NCI-H345 treated with DMSO at 0.1 percent for 48 hours (cell line): ENCODE results near the gene NUP62.
"Not testable (repeated sequence)": the region's sequence is repeated elsewhere in the genome, so short reads cannot be mapped to it uniquely, and the experiment has no call there.

Experiments used
- DNase-seq: peaks from one replicate; lab custom pipeline; 2025; ENCODE audit not compliant: unreplicated experiment; lab: John Stamatoyannopoulos, UW

Gene NUP62

DNA sequence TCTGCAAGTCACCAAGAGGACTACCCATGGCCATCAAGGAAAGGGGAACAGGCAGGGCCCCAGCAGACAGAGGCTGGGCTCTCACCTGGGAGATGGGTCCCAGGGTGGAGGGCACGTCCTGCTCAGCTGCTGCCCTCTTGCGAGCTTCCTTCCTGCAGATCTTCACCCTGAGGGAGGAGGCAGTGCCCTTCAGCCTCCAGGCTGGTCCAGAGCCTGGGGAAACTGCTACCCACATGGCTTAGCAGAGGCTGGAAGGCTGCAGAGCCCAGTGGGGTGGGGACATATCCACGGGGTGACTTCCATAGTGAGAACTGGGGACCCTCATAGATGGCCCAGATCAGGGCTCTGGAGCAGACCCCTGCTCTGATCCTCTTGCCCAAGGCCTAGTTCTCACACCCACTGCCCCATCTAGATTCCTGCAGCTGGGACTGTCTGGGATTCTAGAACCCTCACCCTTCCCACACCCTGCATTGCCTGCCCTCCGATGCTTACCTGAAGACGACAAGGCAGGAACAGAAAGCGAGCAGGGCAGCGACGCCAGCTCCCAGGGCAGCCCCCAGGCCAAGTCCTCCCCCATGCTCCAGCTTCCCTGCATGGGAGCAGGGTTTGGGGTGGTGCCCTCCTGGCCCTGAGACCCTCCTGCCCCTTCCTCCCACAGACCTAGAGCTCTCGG, 22.6 kb upstream of the NUP62 start:
- DNase-seq, result no peak

GRCh38 chr19:49950956-49951526, 21.7 kb upstream of the NUP62 start:
- DNase-seq, result no peak

- DNase-seq, result no peak
These were observed 21.3 kb upstream of the NUP62 start for GRCh38 chr19:49950590-49950948.

GRCh38 chr19:49949742-49950589, 20.7 kb upstream of the NUP62 start:
- DNase-seq, result no peak

- DNase-seq, result no peak
These were observed 17.1 kb upstream of the NUP62 start for GRCh38 chr19:49946415-49946814.

- not testable (repeated sequence) for DNase-seq
These were observed 15.3 kb upstream of the NUP62 start for GRCh38 chr19:49944567-49944966.

- no peak for DNase-seq
These were observed 11.1 kb upstream of the NUP62 start for GRCh38 chr19:49940482-49940791.

GRCh38 chr19:49939721-49940481, 10.6 kb upstream of the NUP62 start:
- no peak for DNase-seq

GRCh38 chr19:49938662-49939061, 9.4 kb upstream of the NUP62 start:
- no peak for DNase-seq

DNA sequence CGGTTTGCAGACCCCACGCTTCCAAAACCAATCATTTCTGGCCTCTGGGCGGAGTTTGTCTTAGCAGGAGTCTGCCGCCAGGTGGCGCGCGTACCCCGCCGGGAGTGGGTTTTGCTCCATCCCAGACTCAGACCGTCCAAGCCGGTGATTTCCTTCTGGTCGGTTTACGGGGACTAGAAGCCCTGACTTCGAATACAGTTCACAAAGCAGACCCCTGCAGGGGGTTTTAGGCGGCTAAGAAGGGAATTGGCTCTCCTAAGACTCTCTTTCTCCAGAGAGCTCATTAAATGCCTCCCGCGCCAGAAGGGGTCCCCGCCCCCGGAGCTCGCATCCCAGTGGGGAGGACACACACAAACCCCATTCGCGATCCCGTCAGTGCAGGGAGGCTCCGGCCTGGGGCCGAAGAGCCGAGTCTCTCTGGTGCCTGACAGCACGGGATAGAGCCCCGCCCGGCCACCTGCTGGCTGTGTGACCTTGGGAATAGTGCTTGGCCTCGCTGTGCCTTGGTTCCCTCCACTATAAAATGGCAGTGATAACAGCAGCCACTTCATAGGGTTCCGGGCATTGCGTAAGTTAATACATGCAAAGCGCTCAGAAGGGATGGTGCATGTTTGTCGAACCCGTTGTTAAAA, 8.6 kb upstream of the NUP62 start:
- DNase-seq, result peak; percentile 28

DNA sequence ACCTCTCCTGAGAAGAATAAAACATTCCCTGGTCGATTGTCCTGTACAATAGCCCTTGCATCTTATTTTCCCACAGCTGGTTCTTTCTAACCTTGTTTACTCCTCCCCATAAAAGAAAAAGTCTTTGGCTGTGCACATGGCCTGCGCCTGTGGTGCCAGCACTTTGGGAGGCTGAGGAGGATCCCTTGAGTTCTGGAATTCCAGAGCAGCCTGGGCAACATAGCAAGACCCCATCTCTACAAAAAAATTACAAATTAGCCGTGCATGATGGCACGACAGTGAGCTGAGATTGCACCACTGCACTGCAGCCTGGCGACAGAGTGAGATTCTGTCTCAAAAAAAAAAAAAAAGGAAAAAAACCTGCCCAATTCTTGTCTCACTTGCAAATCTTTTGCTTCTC, 7.2 kb upstream of the NUP62 start:
- no peak for DNase-seq

- no peak for DNase-seq
These were observed 4.3 kb upstream of the NUP62 start for GRCh38 chr19:49933643-49934042.

- DNase-seq, result no peak
These were observed 3.4 kb upstream of the NUP62 start for GRCh38 chr19:49932731-49933131.

GRCh38 chr19:49932041-49932451, 2.7 kb upstream of the NUP62 start:
- no peak for DNase-seq

DNA sequence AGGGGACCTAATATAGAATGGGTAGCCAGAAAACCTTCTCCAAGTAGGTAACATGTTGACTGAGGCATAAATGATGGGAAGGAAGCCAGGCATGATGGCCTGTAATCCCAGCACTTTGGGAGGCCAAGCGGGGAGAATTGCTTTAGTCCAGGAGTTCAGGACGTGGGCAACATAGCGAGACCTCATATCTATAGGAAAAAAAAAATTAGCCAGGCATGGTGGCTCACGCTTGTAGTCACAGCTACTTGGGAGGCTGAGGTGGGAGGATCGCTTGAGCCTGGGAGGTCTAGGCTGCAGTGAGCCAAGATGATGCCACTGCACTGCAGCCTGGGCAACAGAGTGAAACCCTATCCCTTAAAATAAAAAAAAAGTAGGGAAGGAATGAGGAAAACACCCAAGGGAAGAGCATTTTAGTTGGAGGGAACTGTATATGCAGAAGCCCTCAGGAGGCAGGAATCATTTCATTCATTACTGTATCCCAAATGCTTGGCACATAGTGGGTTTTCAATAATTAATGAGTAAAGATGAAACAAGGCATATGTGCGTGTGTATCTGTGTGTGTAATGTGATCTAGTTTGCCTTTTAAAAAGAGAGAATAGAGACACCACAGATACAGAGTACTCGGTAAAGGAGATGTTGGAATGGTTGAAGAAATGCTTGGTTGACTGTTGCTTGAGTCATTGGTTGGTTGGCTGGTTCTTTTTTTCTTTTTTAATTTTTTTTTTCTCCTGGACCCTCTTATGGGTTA, 2.2 kb upstream of the NUP62 start:
- no peak for DNase-seq

GRCh38 chr19:49930483-49931011, 1.2 kb upstream of the NUP62 start:
- no peak for DNase-seq

- peak; percentile 78 for DNase-seq
These were observed 543 bp upstream of the NUP62 start for GRCh38 chr19:49929611-49930482.

- DNase-seq, result no peak
These were observed 1.6 kb downstream of the NUP62 start for GRCh38 chr19:49927526-49928264.

GRCh38 chr19:49926515-49926914, 2.8 kb downstream of the NUP62 start:
- DNase-seq, result no peak
